NCI-H2227 treated with DMSO at 0.1 percent for 48 hours (cell line): ENCODE measurements around the gene CCNY.

ENCODE experiments used
- DNase-seq: peaks from one replicate; lab custom pipeline; 2025; lab: John Stamatoyannopoulos, UW

The CCNY gene

GRCh38 chr10:35453855-35454532, 117.7 kb downstream of the CCNY start:
- DNase-seq: no peak

- DNase-seq: no peak
Measured at GRCh38 chr10:35456153-35456720, 119.9 kb downstream of the CCNY start.

- DNase-seq: no peak
Measured at GRCh38 chr10:35456784-35457183, 120.5 kb downstream of the CCNY start.

GRCh38 chr10:35458500-35459448, 122.5 kb downstream of the CCNY start:
- peak; percentile 19 for DNase-seq

- no peak for DNase-seq
Measured at GRCh38 chr10:35459449-35459847, 123.1 kb downstream of the CCNY start.

- DNase-seq: no peak
Measured at GRCh38 chr10:35460852-35461460, 124.6 kb downstream of the CCNY start.

GRCh38 chr10:35462491-35462934, 126.2 kb downstream of the CCNY start:
- no peak for DNase-seq

- no peak for DNase-seq
Measured at GRCh38 chr10:35463105-35463867, 127.0 kb downstream of the CCNY start.

GRCh38 chr10:35463878-35464277, 127.6 kb downstream of the CCNY start:
- no peak for DNase-seq

- DNase-seq: no peak
Measured at GRCh38 chr10:35464825-35465456, 128.6 kb downstream of the CCNY start.

- DNase-seq: no peak
Measured at GRCh38 chr10:35465673-35466072, 129.4 kb downstream of the CCNY start.

GRCh38 chr10:35466170-35466569, 129.9 kb downstream of the CCNY start:
- DNase-seq: no peak

GRCh38 chr10:35466661-35467060, 130.4 kb downstream of the CCNY start:
- DNase-seq: no peak

- no peak for DNase-seq
Measured at GRCh38 chr10:35467186-35467585, 130.9 kb downstream of the CCNY start.

- no peak for DNase-seq
Measured at GRCh38 chr10:35470248-35470924, 134.1 kb downstream of the CCNY start.

- DNase-seq: peak; percentile 0
Measured at GRCh38 chr10:35470925-35471315, 134.6 kb downstream of the CCNY start.

- no peak for DNase-seq
Measured at GRCh38 chr10:35471435-35471834, 135.1 kb downstream of the CCNY start.

GRCh38 chr10:35480142-35480541, 143.8 kb downstream of the CCNY start:
- DNase-seq: no peak

- no peak for DNase-seq
Measured at GRCh38 chr10:35481413-35481812, 145.1 kb downstream of the CCNY start.

- DNase-seq: no peak
Measured at GRCh38 chr10:35486297-35486990, 150.1 kb downstream of the CCNY start.
